Mucosa of rectum (tissue), 2 donors: ENCODE results near the gene TMEM175.

Experiments
- H3K27ac ChIP-seq, 2 donors: one replicate each; pipeline ENCODE4 v1.7.0; 2013; ENCODE audit warnings: inconsistent platforms in 2 of 2, low read depth in 2 of 2, low read length in 2 of 2
- H3K27me3 ChIP-seq, 2 donors: one replicate each; pipeline ENCODE4 v1.7.0; 2013; ENCODE audit warnings: low read length in 2 of 2; ENCODE audit not compliant: control insufficient read depth in 2 of 2, insufficient read depth in 2 of 2
- H3K36me3 ChIP-seq, 2 donors: one replicate each; pipeline ENCODE4 v1.7.0; 2013; ENCODE audit warnings: low read length in 2 of 2; ENCODE audit not compliant: control insufficient read depth in 2 of 2, insufficient read depth in 2 of 2
- H3K4me1 ChIP-seq, 2 donors: one replicate each; pipeline ENCODE4 v1.7.0; 2013; ENCODE audit warnings: low read length in 2 of 2, mild to moderate bottlenecking in 1 of 2; ENCODE audit not compliant: control insufficient read depth in 2 of 2, insufficient read depth in 2 of 2
- H3K4me3 ChIP-seq, 2 donors: one replicate each; pipeline ENCODE4 v1.7.0; 2013; ENCODE audit warnings: low read length in 2 of 2
- H3K9ac ChIP-seq, 2 donors: one replicate each; pipeline ENCODE4 v1.7.0; 2013; ENCODE audit warnings: low read length in 2 of 2, low read depth in 1 of 2, mild to moderate bottlenecking in 1 of 2
- H3K9me3 ChIP-seq, 2 donors: one replicate each; pipeline ENCODE4 v1.7.0; 2013; ENCODE audit warnings: low read length in 2 of 2; ENCODE audit not compliant: control insufficient read depth in 2 of 2
- donor health status: healthy.
- donor health status: Normal muscosa, but diverticular disease.

TMEM175 gene

GRCh38 chr4:946517-947471 lies 14.5 kb downstream of the TMEM175 start:
- H3K36me3 ChIP-seq: peaks cover 0 to 3% of the 10 kb centered on the region in 2 donors
- H3K27ac ChIP-seq: no peak overlapping the region
- no peaks in the 10 kb centered on the region for H3K9me3 ChIP-seq
- no peaks in the 10 kb centered on the region for H3K27me3 ChIP-seq
- no peak overlapping the region for H3K9ac ChIP-seq
- peaks cover 0 to 9% of the 10 kb centered on the region in 2 donors for H3K4me1 ChIP-seq
- H3K4me3 ChIP-seq: no peak overlapping the region

GRCh38 chr4:947491-947971 lies 15.3 kb downstream of the TMEM175 start:
- peaks cover 0 to 9% of the 10 kb centered on the region in 2 donors for H3K4me1 ChIP-seq
- no peak overlapping the region for H3K4me3 ChIP-seq
- H3K27ac ChIP-seq: no peak overlapping the region
- peaks cover 0 to 3% of the 10 kb centered on the region in 2 donors for H3K36me3 ChIP-seq
- no peak overlapping the region for H3K9ac ChIP-seq
- H3K27me3 ChIP-seq: no peaks in the 10 kb centered on the region
- no peaks in the 10 kb centered on the region for H3K9me3 ChIP-seq

DNA sequence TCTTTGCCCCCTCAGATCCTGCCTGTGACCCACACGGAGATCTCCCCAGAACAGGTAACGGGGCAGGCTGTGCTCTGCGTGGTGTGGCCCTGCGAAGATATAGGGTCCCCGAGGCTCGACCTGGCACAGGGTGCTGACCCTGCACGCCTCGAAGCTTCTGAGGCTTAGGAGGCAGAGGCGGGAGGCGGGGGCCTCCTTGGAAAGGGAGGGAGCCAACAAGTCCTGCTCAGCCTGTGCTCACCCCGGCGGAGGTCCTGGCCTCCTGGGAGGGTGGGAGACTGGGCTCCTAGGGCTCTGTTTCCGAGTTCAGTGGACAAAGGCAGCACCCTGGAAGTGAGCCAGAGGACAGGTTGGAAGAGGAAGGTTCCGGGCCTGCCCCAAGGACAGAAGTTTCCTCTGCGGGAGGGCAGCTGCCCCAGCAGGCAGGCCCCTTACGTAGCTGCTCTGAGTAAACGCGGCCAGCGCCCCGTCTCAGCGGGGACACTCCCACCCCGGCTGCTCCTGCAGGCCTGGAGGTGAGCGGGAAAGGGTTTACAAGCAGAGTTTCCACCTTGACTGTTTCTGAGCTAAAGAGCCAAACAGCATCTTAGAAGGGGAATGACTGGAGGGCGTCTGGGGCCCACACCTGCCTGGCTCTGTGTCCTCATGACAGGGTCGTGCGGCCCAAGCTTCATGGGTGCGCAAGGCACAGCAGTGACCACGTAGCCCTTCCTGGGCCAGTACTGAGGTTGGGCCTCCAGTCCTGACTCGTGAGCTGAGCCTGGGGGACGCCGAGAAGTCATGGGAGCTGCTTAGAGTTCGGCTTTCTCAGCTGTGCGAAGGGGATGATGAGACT lies 16.1 kb downstream of the TMEM175 start:
- H3K27me3 ChIP-seq: no peaks in the 10 kb centered on the region
- H3K27ac ChIP-seq: no peak overlapping the region
- H3K4me1 ChIP-seq: peaks cover 0 to 9% of the 10 kb centered on the region in 2 donors
- H3K36me3 ChIP-seq: peaks cover 0 to 3% of the 10 kb centered on the region in 2 donors
- no peak overlapping the region for H3K9ac ChIP-seq
- no peak overlapping the region for H3K4me3 ChIP-seq
- no peaks in the 10 kb centered on the region for H3K9me3 ChIP-seq

DNA sequence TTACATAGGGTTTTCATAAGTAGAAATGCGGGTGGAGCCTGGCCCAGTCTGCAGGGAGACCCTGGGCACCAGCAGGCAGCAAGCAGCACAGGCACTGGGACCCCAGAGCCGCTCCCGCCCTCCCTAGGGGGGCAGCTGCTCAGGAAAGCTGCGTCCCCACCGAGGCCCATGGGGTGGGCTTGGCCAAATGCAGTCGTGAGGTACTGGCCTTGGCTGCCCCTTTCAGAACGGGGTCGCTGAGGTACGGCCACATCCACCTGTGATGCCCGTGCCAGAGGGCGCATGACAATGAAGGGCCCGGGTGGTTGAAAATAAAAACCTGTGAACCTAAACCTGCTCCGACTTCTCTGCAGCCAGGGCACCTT lies 16.7 kb downstream of the TMEM175 start:
- Histone ChIP-seq H3K27ac (no peak overlapping the region), H3K4me1 (peaks cover 0 to 9% of the 10 kb centered on the region in 2 donors), H3K27me3 (no peaks in the 10 kb centered on the region), H3K9ac (no peak overlapping the region), H3K9me3 (no peaks in the 10 kb centered on the region), H3K4me3 (no peak overlapping the region), H3K36me3 (peaks cover 0 to 3% of the 10 kb centered on the region in 2 donors)

DNA sequence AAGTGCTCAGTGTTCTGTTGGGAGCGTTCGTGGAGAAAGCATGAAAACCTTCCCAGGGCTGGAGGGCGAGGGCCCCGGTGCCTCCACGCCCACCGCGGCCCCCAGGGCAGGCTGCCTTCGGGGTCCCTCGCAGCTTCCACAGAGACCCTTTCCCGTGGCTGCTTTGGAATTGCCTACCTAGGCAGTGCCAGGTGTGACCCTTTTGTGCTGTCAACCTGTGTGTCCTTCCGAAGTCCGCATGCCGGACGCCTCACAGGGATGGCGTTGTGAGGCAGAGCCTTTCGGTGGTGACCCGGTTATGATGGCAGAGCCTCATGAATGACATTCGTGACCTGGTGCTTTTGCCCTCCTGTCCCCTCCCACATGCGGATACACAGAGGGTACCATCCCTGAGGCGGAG lies 17.4 kb downstream of the TMEM175 start:
- H3K4me1 ChIP-seq: peaks cover 0 to 9% of the 10 kb centered on the region in 2 donors
- H3K9me3 ChIP-seq: no peaks in the 10 kb centered on the region
- H3K27me3 ChIP-seq: no peaks in the 10 kb centered on the region
- peaks cover 0 to 3% of the 10 kb centered on the region in 2 donors for H3K36me3 ChIP-seq
- no peak overlapping the region for H3K4me3 ChIP-seq
- no peak overlapping the region for H3K27ac ChIP-seq
- H3K9ac ChIP-seq: no peak overlapping the region

GRCh38 chr4:950136-951020 lies 18.1 kb downstream of the TMEM175 start:
- Histone ChIP-seq H3K4me1 (peaks cover 0 to 9% of the 10 kb centered on the region in 2 donors), H3K36me3 (peaks cover 0 to 3% of the 10 kb centered on the region in 2 donors), H3K9ac (no peak overlapping the region), H3K27ac (no peak overlapping the region), H3K27me3 (no peaks in the 10 kb centered on the region), H3K4me3 (no peak overlapping the region), H3K9me3 (no peaks in the 10 kb centered on the region)

DNA sequence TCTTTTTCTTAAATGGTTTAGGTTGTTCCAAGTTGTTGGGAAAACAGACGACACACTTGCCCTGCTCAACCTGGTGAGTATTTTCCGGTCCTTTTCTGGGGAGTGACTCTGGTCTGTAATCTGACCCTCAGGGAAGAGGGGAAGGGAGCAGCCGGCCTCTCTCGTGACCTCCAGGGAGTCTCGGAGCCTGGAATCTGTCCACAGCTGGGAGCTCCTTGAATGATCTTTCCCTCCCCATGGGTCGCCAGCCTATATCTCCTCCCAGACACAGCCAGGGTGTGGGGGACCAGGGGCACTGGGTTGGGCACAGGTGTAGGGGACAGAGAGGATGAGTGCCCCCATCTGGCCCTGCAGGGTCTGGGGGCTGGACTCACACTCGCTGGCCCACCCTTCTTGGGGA lies 18.9 kb downstream of the TMEM175 start:
- Histone ChIP-seq H3K9ac (no peak overlapping the region), H3K27ac (no peak overlapping the region), H3K9me3 (no peaks in the 10 kb centered on the region), H3K4me3 (no peak overlapping the region), H3K27me3 (no peaks in the 10 kb centered on the region), H3K36me3 (peaks cover 0 to 3% of the 10 kb centered on the region in 2 donors), H3K4me1 (peaks cover 0 to 9% of the 10 kb centered on the region in 2 donors)

DNA sequence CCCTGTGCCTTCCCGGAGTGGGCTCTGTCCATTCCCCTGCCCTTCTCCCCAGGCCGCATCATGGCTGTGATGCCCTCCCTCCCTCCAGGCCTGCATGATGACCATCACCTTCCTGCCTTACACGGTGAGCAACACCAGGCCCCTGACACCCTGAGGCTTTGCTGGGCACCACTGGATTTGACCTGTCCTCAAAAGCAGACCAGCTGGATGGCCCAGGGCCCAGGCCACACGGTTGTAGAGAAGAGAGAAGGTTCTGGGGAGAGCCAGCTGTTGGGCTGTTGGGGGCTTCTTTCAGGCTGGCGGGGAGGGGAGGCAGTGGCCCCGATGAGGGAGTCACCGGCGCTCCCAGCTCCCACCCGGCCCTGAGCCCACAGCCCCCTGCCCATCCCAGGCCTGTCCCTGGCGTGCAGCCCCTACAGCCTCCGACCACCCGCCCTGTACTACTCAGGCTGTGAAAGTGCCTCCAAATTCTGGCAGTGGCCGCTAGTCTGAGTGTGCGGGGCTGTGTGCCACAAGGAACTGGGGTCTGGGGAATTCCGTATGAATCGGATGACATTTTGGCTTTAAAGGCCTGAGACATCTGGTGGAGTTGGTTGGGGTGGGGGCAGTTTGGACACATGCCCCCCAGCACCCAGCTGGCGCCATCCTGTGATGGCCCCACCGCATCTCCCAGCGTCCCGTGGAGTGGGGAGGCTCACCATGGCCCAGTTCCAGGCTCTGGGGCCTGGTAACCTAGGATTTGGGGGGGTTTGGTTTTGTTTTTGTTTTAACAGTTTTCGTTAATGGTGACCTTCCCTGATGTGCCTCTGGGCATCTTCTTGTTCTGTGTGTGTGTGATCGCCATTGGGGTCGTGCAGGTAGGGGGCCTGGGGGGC lies 19.6 kb downstream of the TMEM175 start:
- no peaks in the 10 kb centered on the region for H3K9me3 ChIP-seq
- peaks cover 0 to 3% of the 10 kb centered on the region in 2 donors for H3K36me3 ChIP-seq
- no peaks in the 10 kb centered on the region for H3K27me3 ChIP-seq
- no peak overlapping the region for H3K9ac ChIP-seq
- no peak overlapping the region for H3K27ac ChIP-seq
- no peak overlapping the region for H3K4me3 ChIP-seq
- H3K4me1 ChIP-seq: peaks cover 0 to 9% of the 10 kb centered on the region in 2 donors
